GM19463 (cell line): ENCODE results near the gene RIMBP3C.
A peak's percentile ranks its signal among the peaks of the same experiment; 100 is the strongest.
"Not testable (repeated sequence)": the region's sequence is repeated elsewhere in the genome, so short reads cannot be mapped to it uniquely, and the experiment has no call there.

ENCODE experiments used
- ATAC-seq: cut with Tn5 transposase; IDR thresholded peaks from one replicate; pipeline ENCODE4 v1.9.1; 2021; ENCODE audit warnings: mild to moderate bottlenecking, moderate library complexity; ENCODE audit not compliant: unreplicated experiment

The RIMBP3C gene

DNA sequence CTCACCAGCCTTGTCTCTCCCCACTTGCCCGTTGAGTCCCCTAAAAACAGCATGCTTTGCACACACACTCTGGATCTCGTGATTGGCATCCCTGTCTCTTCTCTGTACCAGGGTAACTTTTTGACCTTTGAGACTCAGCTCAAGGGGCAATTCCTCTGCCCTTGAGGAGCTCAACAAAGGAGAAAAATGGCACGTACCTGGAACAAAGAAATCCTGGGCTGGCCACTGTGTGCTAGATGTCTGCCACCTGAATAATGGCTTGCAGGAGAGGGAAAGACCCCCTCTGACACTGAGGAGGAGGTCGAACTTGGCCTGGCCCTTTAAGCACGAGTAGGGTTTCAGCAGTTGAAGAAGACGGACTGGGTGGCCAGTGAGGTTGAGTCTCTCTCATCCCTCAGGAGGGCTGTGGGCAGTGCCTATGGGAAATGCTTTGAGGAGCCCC lies 22.1 kb upstream of the RIMBP3C start:
- no peak for ATAC-seq

DNA sequence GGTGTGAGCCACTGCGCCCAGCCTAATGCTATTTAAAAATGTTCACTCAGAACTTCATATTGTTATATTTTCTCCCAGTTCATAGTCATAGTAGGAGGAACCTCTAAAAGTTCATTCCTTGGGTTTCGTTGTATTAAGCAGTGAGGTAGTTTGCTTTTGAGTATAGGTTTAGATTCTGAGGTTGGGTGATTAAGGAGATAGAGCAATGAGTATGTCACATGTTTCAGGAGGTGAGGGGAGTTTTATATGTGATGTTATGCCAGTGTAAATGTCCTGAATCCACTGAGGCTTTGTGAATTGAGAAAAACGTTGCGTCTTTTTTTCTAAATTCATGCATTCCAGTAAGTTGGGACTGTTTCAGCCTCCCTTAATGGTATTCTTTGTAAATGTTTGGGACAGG lies 20.4 kb upstream of the RIMBP3C start:
- ATAC-seq, result no peak

DNA sequence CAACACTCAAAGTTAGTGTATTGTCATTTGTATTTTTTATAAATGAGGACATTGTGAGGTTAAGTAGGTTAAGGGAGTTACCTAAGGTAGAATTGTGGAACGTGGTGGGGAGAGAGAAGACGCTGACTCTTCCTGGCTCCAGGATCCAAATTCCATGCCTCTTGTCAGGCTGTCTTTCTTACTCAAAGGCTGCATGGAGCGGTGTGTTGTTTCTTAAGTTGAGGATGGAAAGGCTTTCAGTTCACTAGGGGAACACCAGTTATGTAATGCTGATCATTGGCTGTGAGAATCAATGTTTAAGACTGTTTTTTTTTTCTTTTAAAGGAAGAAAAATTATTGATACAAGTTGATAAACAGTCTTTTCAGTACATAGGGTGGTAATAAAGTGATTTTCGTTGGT lies 19.1 kb upstream of the RIMBP3C start:
- no peak for ATAC-seq

DNA sequence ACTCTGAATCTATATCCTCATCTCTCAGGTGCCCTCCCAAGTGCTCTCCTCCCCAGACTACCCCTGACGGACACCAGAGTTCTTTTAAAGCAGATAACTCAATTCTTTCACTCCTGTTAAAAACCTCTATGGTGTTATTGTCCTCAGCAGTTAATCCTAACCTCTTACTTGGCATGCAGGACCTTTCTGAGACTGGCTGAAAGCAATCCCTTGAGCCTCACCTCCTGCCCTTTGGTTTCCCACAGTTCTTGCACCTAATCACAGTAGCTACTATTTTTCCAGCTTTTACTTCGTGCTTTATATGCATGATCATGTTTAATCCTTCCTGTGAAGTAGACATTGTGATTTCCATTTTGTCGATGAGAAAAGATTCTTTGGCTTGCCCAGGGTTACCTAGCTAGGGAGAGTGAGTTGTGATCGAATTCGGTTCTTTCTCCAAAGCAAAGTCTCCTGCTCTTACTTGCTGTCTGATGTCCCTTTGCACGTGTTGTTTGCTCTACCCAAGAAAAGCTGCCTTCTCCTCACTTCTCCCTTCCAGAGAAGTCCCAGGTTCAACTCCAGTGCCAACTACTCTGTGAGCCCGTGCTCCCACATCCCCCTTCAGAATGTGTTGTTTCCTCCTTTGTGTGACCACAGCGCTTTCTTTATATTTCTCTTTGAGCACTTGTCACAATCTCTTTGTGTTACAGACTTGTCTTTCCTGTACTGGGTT lies 18.4 kb upstream of the RIMBP3C start:
- ATAC-seq, result no peak

DNA sequence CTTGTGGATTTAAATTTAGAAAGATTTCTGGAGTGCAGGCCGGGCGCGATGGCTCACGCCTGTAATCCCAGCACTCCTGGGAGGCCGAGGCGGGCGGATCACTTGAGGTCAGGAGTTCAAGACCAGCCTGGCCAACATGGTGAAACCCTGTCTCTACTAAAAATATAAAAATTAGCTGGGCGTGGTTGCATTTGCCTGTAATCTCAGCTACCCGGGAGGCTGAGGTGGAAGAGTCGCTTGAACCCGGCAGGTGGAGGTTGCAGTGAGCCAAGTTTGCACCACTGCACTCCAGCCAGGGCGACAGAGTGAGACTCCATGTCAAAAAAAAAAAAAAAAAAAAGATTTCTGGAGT lies 17.8 kb upstream of the RIMBP3C start:
- not testable (repeated sequence) for ATAC-seq

DNA sequence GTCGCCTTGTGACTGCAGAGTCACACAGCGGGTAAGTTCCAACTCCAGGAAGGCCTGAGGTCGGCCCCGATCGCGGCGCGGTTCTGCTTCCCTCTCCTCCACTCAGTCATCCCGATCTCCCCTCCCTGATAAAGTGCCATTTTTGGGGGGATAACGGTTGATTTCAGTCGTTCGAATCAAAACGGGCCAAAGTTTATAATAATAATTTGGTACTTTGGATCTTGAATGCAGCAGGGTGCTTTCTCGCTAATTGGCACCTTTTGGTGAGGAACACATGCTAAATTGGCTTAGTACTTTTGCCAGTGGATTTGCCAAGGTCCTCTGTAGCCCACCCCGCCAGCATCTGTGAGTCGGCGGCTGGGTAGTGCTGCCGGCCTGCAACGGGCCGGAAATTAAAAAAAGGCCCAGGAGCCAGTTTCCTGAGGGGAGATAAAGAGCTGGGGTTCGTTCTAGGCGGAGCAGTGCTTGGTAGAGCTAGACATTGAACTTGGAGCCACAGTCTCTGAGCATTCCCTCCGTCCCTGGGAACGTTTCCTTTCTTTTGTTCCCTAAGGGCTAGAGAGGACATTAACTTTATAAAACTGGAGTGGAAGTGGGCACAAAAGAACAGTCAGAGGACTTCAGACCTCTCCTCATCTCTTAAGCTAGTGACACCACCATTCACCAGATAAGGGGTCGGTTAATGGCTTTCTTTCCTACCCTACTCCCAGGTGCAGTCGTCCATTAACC lies 17.2 kb upstream of the RIMBP3C start:
- no peak for ATAC-seq

DNA sequence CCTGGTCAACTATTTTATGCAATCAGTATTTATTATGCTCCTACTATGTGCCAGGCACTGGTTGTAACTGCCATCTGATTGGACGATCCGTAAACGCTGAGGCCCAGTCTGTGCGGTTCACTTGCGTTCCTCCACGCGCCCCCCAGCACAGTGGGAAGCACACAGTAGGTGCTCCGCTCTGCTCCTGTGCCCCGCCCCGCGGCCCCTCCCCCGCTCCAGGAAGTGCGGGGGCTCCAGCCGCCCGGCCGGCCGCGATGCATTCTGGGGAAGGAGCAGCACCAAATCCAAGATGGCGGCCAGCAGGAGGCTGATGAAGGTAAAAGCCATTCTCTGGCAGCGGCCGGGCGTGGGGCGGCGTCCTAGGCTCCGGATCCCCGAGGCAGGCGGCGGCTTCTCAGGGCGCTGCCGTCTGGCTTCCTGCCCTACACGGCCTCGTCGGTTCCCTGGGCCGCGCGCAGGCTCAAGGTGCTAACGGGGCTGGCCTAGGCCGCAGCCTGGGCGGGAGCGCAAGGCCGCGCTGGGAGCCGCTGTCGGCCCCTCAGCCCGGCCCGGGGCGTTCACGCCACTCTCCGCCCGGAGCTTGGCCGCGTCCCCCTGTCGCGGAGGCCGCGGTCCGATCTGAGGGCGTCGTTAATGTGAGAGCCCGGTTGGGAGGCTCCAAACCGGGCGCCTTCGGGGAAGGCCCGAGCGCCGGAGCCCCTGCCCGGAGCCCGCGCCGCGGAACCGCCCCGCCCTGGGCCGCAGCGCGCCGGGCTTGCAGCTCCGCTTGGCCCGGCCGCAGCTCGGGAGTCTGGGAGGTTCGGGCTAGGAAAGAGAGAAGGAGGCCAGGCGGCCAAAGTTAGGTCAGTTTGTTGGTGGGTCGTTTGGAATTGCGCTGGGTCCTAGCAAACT lies 16.4 kb upstream of the RIMBP3C start, which contains the start of gene UBE2L3:
Gene UBE2L3, plus strand, starts transcription at position 259 of the 891 bp plus-strand sequence. Its CDS starts 31 bp downstream, at position 290.
- ATAC-seq, result peak; percentile 67

DNA sequence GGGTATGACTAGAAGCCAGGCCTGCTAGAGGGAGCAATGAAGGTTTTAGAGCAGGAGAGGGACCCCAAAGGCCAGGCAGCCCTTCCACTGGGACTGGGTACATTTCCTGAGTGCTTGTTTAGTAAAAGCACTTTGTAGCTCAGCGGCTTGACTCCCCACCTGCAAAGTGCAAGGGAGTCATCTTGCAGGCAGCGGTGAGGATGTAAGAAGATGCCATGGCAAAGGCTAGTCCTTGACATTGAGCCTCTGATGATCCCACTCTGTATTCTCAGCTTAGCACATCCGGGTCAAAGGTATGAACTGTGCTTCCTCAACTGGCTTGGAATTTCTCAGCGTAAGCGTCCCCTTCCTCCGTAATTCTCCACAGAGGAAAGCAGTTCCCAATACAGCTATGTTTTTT lies 13.2 kb upstream of the RIMBP3C start:
- ATAC-seq, result no peak

DNA sequence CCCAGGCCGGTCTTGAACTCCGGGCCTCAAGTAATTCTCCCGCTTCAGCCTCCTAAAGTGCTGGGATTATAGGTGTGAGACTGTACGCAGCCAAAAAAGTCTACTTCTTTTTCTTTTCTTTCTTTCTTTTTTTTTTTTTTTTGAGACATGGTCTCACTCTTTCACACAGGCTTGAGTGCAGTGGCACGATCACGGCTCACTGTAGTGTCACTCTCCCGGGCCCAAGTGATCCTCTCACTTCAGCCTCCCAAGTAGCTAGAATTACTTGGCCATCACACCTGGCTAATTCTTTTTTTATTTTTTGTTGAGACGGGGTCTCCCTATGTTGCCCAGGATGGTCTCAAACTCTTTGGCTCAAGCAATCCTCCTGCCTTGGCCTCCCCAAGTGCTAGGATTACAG lies 12.7 kb upstream of the RIMBP3C start:
- no peak for ATAC-seq

DNA sequence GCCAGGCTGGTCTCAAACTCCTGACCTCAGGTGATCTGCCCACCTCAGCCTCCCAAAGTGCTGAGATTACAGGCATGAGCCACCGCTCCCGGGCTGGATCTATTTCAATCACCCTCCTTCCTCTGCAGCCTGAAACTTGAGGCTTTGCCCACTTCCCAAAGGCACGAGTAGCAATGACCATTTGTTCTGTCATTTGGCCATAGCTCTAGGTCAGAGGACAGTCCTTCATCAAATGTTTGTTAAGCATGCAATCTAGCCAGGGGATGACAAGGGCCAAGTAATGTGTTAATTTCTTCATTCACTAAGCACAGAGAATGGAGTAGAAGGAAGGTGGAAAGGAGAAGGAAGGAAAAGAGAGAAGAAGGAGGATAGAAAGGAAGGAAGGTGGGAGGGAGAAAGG lies 9.4 kb upstream of the RIMBP3C start:
- ATAC-seq, result not testable (repeated sequence)

DNA sequence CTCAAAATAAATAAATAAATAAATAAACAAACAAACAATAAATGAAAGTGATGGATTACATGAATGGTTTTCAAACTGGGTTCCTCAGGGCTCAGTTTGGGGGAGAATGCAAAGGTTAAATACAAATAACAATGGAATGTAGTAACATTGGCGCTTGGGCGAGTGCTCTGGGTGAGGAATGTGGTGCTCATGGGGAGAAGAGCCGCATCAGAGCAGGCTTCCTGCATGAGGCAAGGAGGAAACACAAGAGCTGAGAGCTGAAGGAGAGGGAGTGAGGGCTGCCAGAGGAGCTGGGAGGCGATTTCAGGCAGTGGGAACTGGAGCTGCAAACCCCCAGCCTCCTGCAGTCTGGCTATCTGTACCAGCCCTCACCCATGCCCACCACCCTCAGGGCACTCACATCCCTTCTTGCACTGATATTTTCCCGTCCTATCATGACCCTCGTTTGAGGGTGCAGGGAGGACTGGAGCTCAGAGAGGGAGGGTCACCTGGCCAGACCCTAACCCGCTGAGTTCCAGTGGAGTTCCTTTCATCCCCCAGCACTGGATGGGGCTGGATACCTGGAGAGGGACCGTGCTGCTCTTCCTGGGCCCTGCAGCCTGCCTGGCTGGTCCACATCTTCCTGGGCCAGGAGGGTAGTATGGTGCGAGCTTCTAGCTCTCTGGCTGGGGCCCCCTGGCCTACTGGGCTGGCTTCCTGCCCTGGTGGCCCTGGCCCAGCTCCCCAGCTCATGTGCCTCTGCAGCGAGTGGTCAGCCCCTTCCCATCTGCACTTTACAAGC lies 8.3 kb upstream of the RIMBP3C start:
- not testable (repeated sequence) for ATAC-seq

DNA sequence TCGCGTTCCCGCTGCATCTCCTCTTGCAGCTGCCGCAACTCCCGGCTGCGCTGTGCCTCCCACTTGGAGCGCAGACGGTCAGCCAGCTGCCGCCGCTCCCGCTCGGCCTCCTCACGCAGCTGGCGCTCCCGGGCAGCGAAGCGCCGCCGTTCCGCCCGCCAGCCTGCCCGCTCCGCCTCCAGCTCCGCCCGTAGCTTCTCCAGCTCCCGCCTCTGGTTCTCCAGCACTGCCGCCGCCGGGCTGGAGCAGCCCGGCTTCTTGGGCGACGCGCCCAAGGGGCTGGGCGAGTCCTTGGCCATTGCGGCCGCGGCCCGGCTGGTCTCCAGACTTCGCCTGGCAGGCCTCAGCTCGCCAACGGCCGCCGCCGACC lies 598 bp downstream of the RIMBP3C start:
- ATAC-seq, result peak; percentile 12

DNA sequence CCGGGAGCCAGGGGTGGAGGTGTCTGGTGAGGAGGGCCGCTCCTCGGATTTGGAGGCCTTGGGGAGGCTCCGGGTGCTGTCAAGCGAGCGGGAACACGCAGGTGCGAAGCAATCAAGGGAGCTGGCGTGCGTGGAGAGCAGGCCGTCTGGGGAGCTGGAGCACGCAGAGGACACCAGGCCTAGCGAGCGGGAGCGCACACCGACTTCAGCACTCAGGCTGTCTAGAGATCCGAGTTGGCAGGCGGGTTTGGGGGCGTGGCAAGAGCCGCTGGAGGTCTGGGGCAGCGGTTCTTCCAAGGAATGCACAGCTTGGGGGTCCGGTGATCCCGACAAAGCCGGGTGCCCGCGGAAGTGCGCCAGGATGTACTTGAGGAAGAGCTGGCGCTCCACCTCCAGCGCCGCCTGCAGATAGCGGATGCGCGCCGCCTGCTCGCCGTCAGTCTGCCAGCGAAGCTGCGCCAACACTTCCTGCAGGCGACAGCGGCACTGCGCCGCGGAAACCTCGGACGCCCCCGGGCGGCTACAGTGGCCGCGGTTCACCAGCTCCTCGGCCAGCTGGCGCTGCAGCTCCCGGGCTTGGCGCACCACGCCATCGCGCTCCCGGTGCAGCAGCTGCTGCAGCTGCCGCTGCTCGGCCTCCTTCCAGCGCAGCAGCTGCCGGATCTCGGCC lies 1.1 kb downstream of the RIMBP3C start:
- peak; percentile 83 for ATAC-seq

DNA sequence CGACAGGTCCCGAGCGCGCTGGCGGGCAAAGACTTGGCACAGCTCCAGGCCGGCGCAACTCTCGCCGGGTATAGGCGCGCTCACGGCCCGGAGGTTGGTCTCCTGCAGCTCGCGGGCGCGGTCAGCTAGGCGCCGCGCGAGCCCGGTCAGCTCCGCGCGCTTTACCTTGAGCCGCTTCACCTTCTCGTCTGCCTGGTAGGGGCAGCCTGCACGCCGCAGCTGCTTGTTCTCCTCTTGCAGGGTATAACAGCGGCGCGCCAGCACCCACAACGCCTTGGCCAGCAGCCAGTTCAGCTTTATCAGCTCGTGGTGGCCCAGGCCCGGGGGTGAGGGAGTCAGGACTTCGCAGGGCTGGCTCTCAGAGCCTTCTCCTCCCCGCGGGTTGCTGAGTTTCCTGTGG lies 1.7 kb downstream of the RIMBP3C start:
- not testable (repeated sequence) for ATAC-seq

DNA sequence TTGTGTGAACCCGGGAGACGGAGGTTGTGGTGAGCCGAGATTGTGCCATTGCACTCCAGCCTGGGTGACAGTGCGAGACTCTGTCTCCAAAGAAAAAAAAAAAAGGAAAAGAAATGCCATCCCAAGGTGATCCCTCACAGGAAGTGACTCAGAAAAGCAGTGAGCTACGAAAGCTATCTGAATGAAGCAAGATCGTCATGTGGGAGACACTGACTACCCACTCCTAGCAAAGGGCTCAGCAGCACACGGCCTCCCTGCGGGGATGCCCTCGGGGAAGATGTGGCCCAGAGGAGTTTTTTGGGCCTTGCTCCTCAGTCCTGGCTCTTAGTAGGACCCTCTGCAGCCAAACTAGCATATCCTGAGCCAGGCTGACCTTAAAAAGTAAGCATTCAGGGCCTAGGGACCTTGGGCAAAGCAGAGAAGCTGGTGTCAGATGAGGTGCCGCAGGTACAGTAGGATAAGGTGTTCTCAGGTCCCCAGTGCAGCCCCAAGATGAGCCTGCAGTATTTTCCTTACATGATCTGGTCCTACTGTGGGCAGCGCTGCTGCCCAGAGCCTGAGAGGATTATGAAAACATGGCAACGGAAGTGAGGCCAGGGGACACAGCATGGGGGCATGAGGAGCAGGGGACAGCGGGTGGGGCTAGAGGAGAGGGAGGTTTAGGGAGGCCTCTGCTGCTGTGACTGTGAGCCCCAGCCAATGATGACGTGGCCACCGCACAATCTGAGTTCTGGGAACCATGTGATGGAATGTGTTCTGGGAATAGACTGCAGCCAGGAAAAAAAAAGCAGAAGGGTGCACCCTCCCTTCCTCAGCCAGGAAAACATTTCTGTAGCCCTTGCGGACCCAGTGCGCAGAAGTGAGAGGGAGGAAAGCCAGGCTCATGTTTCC lies 6.6 kb downstream of the RIMBP3C start:
- not testable (repeated sequence) for ATAC-seq

DNA sequence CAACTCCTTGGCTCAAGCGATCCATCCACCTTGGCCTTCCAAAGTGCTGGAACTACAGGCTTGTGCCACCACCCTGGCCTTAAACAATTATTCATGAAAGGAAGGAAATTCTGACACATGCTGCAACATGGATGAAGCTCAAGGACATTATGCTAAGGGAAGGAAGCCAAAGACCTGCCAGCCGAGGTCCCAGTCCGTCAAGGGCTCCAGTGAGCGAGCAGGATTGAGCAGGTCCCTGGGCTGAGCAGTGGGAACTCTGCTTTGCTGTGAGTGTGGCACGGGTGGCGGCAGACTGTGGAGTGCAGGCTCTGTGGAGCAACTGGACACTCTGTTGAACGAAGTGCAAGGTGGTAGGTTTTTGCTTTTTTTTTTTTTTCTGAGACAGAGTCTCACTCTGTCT lies 11.4 kb downstream of the RIMBP3C start:
- not testable (repeated sequence) for ATAC-seq

DNA sequence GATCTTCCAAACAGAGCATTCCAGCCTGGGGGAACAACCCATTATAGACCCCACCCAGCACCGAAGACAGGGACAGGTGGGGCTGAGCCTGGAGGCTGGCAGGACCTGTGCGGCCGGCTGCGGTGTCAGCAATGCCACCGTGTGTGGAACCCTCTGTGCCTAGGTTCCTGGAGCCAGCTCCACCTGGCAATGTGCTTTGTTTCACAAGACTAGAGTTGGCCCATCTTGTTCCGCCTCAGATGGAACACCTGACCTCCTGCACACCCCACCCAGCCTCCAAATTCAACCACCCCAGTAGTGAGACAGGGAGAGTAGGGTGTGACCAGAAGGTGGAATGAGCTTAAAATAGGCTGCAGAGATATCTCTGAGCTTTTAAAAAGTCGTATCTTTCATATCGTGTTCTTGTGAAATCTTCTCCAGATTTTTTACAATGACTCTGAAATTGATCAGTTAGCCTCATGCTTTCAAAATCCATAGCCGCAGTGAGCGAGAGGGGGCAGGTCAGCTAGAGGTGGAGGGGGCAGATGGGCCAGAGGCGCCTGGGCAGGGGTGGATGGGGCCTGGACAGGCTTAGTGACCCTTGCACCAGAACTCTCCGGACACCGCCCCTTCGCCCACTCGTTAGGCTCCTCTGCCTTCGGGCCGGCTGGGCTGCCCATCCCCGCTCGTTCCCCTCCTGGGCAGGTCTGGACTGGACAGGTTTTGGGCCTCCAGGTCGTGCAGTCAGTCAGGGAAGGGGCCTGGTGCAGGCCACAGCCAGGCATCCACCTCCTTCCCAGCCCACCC lies 18.2 kb downstream of the RIMBP3C start:
- ATAC-seq, result not testable (repeated sequence)

DNA sequence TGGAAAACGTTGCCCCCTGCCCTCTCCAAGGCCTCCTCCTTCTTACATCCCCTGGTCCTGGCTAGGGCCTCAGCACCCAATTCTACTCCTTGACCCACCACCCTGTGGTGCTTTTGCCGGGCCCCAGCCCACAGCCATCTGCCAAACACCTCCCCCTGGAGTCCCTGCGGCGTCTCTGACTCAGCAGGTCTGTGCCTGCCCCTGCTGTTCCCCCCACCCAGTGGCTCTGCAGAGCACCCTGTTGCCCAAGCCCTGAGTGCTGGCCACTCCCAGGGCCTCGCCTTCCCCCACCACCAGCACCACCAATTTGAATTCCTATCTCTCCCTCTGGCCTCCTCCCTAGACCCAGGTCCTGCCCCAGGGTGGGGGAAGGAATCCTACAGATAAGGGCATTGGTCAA lies 19.7 kb downstream of the RIMBP3C start:
- not testable (repeated sequence) for ATAC-seq
